ENCODE measurements around the gene CDC40. TPM values are rescaled to one million over a fixed set of nuclear protein-coding genes. Genes with fewer than 3 reads are reported as not detected.

Gene CDC40
- total RNA-seq = 16.9 and 19.5 TPM in 2 replicates

DNA sequence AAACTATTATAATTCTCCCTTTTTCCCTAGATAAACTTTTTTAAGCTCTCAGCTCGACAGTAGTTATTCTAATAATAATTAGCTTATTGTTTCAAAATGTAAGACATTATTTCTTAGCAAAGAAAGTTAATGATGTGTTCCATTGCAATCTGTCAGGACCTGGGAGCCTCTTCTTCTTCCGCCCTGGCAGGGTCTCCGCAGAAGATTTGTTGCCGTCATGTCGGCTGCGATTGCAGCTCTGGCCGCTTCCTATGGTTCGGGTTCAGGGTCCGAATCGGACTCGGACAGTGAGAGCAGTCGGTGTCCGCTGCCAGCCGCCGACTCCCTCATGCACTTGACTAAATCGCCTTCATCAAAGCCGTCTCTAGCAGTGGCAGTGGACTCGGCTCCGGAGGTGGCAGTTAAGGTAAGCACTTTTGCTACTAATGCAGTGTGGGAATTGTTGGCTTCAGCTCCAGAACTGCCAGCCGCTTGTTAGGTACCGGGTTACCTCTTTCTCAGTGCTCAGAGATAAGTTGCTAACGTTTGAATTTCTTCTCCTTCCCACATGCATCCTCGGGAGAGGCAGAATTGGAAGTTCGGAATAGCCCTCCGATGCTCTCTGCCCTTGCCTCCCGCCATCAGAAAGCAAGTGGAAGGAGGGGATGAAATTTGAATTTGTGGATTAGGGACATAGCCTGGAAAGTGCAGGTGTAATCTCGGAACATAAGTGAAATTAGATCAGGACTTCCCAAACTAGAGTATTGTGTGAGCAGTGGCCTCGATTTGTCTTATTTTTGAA, at the start of gene CDC40:
Gene CDC40, plus strand, starts transcription at position 200 of the 781 bp plus-strand sequence. Its CDS starts 18 bp downstream, at position 218.

DNA sequence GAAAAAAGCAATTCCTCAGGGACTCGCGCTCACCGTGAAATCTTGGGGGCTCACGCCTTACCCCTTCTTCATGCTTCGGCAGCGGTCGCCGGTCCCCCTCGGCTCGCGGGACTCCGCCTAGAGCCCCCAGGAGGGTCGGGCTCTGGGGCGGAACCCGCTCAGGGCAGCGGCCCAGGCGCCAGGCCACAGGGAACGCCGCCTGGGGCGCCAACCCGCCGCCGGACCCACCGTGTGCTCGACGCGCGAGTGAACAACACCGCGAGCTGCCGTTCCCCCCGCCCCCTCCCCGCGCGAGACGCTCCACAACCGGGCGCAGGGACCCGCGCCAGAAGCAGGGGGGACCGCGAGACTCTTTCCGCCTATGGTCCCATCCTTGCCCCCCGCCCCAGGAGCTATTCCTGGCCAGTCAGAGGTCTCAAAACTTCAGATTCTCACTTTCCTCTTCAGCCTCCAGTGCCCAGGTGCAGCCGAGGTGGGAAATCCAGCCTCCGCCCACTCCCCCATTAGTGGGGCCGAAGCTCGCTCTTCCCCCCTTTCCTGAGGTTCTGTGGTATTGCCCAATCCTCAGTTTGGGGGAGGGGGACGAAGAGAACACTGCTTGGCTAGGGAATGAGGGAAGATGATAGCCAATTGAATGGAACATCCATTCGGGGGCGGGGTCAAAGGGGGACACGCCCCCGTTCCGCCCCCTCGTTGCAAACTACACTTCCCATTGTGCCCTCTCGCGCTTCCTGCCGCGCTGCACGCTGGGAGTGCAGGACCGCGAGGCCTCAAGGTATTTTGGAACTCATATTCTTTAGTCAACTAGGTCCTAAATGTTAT, 610 bp upstream of the CDC40 start, which contains the start of gene WASF1:
Gene WASF1, minus strand, starts transcription at position 265 of the 822 bp plus-strand sequence. CDS start 52,069 bp downstream, outside the sequence.

Other genes with a start within 250 kb of the CDC40 start
- gene GPR6, start 202.1 kb upstream of the CDC40 start, total RNA-seq = not detected in 2 replicates
- 2.5 and 5.3 TPM in 2 replicates for gene WASF1, start 757 bp upstream of the CDC40 start, total RNA-seq
- gene METTL24, start 177.9 kb downstream of the CDC40 start, total RNA-seq = 2.1 and 2.2 TPM in 2 replicates
- gene DDO, start 235.1 kb downstream of the CDC40 start, total RNA-seq = 5.5 and 6.0 TPM in 2 replicates

Data from aortic smooth muscle cell (primary cell).